NCI-H128 (cell line): ENCODE measurements around the gene PTCH2.
A peak's percentile ranks its signal among the peaks of the same experiment; 100 is the strongest.
"Not testable (repeated sequence)": the region's sequence is repeated elsewhere in the genome, so short reads cannot be mapped to it uniquely, and the experiment has no call there.

Source experiments
- DNase-seq: peaks from one replicate; lab custom pipeline; 2025; ENCODE audit not compliant: unreplicated experiment; lab: John Stamatoyannopoulos, UW

PTCH2 gene

GRCh38 chr1:44839576-44839975 is 3.5 kb downstream of the PTCH2 start:
- no peak for DNase-seq

- not testable (repeated sequence) for DNase-seq
Measured at GRCh38 chr1:44838294-44838693, 4.8 kb downstream of the PTCH2 start.

DNA sequence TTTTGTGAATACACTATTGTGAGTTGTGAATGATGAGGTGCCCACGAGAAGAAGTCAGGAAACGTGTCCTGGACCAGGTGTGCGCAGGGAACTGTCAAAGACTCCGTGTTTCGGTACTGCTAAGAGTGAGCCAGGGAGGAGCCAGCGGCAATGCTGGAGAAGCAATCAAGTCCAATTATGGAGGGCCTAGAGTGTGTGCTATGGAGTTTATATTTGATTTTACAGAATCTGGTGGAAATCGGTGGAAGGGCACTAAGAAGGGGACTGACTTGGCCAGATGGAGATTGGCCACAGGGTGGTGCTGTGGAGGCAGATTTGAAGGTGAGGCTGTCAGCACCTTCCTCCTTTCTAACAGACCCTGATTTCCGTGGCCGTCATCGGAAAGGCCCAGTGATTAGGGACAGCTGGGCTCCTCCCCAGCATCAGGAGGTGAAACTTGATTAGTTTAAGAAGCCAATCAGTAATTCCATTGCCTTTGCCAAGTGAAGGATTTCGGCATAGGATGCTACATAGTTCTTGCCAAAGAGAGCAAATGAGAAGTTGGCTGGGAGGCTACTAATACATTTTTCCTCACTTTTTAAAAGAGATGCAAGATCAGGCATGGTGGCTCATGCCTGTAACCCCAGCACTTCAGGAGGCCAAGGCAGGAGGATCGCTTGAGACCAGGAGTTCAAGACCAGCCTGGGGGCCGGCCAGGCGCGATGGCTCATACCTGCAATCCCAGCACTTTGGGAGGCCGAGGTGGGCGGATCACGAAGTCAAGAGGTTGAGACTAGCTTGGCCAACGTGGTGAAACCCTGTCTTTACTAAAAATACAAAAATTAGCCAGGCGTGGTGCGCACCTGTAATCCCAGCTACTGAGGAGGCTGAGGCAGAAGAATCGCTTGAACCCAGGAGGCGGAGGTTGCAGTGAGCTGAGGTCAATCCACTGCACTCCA is 7.0 kb downstream of the PTCH2 start:
- DNase-seq = peak; percentile 80

- no peak for DNase-seq
Measured at GRCh38 chr1:44834328-44834727, 8.7 kb downstream of the PTCH2 start.

DNA sequence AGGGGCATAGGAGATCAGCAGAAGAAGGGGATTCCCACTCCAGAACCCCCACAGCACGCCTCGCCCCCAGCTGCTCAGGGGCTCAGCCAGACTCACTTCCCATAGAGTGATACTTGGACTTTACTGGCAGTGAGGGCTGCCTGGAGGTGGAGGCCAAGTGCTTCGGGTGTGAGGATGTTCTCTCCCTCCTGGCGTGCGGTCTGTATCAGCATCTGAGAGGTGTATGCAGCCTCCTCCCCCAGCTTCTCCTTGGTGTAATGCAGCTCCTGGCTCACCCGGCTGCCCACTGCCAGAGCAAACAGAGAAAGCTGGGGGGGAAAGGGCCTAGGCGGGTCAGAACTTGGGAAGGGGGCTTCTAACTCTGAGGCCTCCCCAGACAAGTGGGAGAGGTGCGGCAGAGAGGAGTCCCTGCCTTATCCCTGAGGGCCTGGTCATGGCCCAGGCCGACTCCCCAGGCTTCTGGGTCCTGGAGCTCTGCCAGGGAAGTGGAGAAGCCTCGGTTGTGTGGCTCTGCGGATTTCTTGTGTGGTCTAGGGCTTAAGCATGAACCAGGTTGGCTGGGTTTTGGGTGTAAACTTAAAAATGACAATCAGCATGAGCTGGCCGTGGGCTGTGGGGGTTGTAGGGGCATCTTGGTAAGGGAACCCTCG is 10.9 kb downstream of the PTCH2 start:
- DNase-seq = no peak

DNA sequence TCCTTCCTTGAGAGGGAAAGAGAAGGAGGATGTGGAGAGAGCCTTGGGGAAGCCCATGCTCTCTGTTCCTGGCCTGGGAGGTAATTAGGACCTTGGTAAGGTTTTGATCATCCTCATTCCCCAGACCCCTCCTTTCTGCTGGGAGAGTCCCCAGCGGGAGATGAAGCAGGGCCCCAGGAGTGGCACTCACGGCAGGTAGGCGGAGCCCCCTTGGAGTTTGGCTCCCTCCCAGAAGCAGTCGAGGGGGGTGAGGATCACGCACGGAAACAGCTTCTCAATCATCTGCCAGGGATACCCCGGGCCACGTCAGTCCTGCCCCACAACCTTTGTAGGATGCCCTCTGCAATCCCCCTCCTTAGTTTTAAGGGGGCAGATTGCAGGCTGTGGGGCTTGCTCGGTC is 11.5 kb downstream of the PTCH2 start:
- no peak for DNase-seq

GRCh38 chr1:44830900-44831304 is 12.2 kb downstream of the PTCH2 start:
- DNase-seq = no peak

- DNase-seq = no peak
Measured at GRCh38 chr1:44829506-44830384, 13.3 kb downstream of the PTCH2 start.

- no peak for DNase-seq
Measured at GRCh38 chr1:44828841-44829440, 14.1 kb downstream of the PTCH2 start.

DNA sequence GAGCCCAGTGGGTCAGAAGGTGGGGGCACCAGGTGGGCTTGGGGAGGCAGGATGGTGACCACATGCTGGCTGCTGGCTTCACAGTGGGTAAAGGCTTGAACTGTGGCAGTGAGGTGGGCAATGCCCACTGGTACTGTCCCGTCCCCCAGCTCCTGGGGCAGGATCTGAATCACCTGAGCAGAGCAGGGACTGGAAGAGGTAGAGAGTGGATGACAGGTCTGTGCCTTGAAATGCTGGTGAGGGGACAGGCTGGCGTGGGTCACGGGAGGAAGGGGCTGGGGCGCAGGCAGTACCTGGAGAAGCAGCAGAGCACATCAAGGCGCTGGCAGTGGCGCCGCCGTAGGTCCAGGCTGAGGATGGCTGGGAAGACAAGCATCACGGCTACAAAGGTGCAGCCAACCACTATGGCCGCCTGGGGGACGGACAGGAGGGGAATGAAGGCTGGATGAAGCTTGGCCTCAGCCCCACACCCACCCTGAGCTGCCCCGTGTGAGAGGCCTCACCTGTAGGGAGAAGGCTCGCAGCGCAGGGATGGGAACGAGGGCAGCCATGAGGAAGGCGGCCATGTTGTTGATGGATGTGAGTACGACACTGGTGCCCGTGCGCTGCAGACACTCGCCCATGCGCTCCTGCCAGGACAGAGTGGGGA is 14.9 kb downstream of the PTCH2 start:
- DNase-seq = no peak

DNA sequence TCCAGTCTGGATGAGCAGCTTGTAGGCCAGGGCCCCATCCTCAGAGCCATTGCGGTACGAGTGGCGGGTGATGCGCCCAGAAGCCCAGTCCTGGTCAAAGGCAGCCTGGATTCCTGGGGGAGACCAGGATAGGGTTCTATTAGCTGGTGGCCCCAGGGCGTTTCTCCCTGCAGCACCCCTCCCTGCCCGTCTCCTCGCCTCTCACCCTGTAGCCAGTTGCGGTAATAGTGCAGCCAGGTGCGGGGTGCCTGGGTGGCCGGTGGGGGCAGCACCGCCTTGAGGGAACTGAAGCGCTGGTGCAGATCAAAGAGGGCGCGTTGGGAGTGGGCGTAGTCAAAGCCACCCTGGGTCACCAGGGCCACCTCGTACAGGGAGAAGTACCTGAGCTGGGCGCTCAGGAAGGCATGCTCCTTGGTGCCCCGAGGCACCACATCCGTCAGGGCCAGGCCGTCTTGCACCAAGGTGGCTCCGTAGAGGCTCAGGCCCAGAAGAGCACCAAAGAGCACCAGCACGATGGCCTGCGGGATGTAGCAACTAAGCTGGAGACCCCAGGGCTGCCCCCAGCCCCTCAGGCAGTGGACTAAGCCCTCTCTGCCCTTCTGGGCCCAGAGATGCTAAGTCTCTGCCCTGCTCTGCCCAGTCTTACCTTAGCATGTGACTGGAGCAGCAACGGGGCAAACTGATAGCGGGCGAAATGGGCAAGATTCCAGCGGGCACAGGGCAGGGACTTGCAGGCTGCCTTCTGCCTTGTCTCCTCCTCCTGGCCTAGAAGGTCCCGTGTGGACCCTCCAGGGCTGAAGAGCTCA is 15.7 kb downstream of the PTCH2 start:
- no peak for DNase-seq

DNA sequence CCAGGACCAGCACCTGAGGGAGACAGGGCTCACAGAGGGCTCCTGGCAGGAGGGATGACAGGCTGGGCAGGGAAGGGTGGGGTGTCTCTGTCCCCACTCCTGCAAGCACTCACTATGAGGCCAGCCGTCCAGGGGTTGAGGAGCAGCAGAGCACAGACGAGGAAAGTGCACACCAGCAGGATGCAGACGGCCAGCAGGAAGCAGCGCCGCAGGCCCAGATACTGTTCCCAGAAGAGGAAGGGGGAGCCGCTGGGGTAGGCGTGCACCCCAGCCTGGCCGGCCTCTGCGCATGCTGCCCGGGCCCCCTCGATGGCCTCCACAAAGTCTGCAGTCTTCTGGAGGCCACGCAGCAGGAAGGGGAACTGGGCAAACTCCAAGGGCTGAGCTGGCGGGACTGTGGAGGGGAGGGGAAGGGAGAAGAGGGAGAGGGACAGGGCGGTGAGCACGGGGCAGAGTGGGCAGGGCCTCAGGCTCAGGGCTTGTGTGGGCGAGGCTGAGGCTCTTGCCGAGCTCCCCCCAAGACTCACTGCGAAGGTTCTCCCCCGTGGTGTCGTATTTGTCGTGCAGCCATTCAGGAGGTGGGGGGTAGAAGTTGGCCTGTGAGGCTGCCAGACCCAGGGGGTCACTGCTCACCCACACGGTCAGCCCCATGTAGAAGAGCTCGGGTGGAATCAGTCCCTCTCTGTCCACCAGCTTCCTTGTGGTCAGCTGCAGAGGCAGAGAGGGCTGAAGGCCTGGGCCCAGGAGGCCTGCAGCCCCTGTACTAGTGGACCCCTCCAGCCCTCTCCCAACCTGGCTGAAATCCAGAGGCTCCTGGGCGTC is 16.5 kb downstream of the PTCH2 start:
- no peak for DNase-seq

DNA sequence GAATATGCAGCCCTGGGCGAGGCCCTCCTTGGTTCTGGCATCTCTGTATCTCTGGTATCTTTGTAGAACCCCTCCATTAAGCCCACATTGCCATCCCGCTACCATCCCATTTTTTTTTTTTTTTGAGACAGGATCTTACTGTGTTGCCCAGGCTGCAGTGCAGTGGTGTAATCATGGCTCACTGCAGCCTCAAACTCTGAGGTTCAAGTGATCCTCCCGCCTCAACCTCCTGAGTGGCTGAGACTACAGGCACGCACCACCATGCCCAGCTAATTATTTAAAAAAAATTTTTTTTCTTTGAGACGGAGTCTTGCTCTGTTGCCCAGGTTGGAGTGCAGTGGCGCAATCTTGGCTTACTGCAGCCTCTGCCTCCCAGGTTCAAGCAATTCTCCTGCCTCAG is 18.7 kb downstream of the PTCH2 start:
- DNase-seq = not testable (repeated sequence)

DNA sequence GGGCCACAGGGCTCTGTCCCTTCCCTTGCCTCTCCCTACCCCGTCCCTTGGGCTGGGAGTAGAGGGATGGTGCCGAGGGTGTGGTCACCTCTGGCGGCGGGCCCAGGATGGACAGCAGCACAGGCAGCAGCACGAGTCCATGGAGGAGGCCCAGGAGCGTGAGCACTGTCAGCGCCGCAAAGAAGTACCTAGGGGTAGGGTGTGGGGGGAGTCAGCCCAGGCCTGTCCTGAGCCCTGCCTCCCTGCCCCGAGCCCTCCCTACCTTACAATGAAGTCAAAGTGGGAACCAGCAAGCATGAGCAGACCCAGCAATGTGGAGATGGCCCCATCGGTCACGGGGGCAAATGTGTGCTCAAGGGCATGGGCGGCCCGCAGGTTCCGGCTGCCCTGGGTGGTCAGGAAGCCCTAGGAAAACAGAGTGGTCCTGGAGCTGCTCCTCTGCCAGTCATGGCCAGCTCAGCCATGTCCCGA is 20.0 kb downstream of the PTCH2 start:
- DNase-seq = no peak

DNA sequence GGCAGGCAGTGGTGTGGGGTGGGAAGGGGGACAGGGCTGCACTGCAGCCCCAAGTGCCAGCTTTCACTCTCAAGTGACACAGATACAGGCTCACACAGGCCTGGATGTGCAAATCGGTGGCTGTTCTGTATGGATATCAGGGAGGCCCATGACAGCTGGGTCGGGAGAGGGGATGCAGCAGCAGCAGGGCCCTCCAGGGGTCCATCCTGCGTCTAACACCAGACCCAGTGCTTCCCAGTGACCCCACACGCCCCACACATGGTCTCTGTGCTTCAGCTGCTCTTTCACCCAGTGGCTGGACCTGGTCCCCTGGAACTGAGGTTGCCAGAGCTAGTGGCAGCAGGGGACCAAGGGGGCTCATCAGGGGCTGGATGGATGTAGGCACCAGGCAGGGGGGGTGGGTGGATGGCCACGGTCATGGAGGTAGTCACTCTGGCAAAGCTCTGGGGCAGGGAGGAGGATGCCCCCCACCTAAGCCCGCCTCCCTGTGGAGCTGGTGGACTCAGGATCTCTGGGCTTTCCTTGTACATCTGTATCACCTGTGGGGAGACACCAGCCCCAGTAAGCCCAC is 20.8 kb downstream of the PTCH2 start:
- no peak for DNase-seq

DNA sequence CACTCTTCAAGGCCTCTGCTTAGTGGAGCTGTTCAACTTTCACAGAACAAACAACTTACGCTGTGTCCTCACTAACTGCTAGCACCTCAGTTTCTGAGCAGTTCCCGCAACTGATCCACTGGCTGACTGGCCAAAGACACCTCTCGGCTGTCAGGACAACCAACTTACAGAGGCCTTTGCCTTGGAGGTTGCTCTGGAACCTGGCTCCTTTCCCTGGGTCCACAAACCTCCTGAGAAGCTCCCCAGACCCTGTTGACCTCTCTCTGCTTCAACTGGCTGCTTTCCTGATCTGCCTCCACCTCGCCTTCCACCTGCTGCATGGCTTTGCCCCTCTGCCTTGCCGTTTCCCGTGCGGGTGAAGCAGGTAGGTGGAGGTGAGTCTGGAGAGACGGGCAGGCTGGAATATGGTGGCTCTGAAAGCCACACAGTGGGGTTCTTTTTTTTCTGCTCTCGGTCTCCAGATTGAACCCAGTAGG is 21.8 kb downstream of the PTCH2 start:
- DNase-seq = no peak

DNA sequence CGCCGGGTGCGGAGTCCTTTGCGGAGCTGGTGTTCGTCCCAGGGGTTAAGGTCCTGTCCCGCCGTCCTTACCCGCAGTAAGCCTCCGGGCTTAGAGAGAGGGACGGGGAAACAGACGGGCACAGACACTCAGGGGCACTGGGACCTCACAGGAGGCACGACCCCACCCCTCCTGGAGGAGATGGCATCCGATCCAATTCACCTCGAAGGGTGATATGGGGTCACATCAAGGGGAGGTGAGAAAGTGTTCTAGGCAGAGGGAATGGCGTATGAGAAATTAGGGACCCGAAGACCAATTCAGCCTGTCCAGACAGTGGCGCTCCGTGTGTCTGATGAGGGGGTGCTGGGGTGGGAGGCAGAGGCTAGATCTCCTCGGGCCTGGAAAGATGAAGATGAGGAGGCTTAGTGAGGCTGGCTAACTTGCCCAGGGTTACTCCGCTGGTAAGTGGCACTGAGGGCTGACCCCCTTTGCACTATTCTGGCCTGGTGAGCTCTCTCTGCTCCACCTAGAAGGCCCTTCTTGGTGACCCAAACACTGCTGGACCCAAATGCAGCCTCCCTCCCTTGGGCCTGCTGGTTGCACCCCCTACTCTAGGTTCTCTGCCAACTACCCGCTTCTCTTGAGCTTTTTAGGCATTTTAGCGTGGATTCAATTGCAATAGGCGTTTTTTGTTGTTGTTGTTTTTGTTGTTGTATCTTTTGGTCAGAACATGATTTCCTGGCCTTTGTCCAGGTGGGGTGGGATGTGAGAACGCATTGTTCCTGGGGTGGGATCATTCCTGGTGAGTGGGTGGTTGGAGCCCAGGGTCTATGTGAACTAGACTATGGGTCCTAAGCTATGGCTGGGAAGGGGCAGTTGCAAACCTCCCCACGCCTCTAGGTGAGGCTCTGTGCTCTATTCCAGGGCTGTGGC is 22.5 kb downstream of the PTCH2 start:
- DNase-seq = no peak
